Subcutaneous adipose tissue (tissue), 4 donors: ENCODE measurements around the gene TIMP2. TPM values are rescaled to one million over a fixed set of nuclear protein-coding genes. Genes with fewer than 3 reads are reported as not detected.

Source experiments
- total RNA-seq, 4 donors: library from RNA; depleted of rRNA; stranded (reverse); fragments of >200 nt; gene quantifications; one replicate each; pipeline ENCODE4 v1.1.0, GENCODE V29; 2016
- TF ChIP-seq, protein P1 (sequence below): fragments of 450-650 bp; IDR thresholded peaks from one replicate; pipeline ENCODE4 v1.5.1; 2016; ENCODE audit warnings: low read depth, mild to moderate bottlenecking, control low read depth, antibody characterized with exemption, moderate library complexity

TIMP2 gene
- total RNA-seq, 4 donors from 2014 or later, result 123 to 267 (median 233) TPM

DNA sequence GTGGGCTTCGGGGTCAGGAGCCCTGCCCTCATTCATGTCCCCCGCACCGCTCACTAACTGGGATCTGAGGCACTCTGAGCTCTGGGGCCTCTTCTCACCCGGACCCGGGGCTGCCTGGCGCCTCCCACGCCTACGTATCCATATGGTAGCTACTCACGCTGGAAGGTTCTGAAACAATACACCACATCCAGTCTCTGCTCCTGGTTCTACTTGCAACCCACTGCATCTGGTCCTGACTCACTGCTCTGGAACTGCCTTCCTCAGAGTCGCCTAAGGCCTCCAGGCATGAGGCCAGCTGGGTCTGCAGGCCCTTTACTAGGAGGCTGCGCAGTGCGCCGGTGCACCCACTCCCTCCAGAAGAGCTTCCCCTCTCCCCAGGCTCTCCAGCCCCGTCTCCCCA is 102.6 kb downstream of the TIMP2 start:
- TF ChIP-seq, protein P1, sequence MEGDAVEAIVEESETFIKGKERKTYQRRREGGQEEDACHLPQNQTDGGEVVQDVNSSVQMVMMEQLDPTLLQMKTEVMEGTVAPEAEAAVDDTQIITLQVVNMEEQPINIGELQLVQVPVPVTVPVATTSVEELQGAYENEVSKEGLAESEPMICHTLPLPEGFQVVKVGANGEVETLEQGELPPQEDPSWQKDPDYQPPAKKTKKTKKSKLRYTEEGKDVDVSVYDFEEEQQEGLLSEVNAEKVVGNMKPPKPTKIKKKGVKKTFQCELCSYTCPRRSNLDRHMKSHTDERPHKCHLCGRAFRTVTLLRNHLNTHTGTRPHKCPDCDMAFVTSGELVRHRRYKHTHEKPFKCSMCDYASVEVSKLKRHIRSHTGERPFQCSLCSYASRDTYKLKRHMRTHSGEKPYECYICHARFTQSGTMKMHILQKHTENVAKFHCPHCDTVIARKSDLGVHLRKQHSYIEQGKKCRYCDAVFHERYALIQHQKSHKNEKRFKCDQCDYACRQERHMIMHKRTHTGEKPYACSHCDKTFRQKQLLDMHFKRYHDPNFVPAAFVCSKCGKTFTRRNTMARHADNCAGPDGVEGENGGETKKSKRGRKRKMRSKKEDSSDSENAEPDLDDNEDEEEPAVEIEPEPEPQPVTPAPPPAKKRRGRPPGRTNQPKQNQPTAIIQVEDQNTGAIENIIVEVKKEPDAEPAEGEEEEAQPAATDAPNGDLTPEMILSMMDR, result no peak

DNA sequence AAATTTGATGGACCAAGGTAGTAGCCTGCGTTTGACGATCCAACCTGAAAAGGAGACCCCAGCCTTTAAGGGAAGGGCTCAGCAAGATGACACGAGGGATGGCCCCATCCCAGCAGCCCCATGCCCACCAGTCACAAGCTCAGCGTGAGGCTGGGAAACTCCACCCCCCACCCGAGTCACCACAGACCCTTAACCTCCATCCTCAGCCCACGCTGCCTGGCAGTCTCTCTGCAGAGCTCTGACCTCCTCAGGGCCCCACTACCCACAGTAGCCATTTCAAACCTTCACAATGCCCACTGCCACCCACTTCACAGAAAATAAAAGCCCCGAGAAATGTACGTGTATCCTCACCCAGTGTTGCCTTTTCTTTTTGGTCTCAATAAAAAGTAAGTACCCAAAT is 103.2 kb downstream of the TIMP2 start:
- TF ChIP-seq, protein P1, result no peak

DNA sequence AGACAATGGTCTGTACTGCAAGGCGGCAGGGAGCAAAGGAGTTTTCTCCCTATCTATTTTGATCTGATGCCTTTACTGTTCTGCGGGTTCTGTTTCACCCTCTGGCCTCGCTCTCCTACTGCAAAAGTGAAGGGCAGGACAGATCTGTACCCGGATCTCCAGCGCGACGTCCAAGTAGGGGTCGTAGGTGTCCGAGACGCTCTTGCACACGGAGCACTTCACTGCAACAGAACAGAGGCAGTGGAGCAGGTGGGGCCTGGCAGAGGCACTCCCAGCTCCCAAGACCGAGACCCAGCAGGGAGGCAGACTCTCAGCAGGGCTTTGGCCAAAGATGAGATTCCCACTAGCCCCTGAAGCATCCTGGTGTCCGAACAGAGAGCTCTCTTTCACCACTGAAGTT is 104.3 kb downstream of the TIMP2 start:
- TF ChIP-seq, protein P1, result no peak

DNA sequence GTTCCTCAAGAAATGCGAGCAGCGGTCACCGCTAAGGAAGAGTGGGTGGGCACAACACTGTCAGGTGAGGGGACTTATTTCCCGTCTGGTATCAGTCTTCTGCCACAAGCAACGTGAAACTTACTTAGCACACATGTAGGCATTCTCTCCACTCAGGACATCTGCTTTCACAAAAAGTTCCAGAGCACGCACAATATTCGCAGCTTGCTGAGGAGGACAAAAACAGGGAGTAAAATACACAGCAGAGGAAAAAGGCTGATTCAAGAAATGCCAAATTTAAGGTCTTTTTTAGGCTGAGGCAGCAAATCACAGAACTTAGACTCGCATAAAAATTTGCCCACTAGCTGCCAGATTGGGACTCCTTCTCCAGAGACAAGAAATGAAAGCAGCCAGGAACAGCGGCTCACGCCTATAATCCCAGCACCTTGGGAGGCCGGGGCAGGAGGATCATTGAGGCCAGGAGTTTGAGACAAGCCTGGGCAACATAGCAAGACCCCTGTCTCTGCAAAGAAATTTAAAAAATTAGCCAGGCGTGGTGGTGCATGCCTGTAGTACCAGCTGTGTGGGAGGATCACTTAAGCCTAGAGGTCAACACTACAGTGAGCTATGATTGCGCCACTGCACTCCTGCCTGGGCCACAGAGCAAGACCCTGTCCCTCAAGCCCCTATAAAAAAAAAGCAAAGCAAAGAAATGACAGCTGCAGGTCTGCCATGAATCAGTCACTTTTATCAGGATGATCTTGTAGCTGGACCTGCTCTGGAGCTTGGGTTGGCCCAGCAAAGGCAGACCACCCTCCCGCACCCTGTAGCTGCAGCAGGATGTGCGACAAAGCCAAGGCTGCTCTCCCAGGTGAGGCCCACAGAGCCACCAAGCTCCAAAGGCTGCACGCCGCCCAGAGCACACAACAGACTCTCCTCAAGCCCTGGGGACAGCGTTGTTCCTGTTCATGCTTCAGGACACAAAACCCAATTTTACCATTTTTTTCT is 105.1 kb downstream of the TIMP2 start:
- TF ChIP-seq, protein P1, result no peak

DNA sequence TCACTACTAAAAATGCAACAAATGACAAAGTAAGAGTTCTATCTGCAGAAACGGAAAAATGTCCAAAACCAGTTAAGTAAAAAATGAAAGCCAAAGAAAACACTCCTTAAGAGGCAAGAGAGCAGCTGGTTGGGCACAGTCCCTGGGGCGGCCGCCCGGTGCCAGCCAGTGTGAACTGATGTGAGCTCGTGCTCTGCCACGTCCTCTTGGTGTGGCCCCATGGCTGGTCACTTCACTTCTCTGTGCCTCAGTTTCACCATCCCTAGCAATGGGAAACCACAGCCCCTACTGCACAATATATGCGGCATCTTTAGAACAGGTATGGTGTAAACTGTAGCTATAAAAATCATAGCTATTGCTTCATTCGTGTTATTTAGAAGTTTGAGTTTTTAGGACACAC is 105.8 kb downstream of the TIMP2 start:
- TF ChIP-seq, protein P1, result no peak

DNA sequence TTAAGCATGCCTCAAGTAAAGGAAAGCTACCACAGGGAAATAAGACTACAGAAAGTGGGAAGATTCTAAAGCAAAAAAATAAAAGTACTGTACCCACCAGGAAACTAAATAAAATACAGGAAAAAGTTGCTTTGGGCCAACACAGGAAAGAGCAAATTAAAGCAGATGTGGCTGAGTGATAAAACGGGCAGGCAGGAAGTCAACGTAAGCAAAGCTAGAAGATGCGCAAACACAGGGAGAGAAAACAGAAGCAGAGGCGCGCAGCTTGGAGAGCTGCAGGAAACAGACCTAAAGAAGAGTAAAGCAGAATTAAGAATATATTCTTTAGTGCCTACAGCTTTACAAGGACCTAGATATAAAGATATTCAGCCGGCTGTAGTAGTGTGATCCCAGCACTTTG is 106.3 kb downstream of the TIMP2 start:
- TF ChIP-seq, protein P1, result no peak

DNA sequence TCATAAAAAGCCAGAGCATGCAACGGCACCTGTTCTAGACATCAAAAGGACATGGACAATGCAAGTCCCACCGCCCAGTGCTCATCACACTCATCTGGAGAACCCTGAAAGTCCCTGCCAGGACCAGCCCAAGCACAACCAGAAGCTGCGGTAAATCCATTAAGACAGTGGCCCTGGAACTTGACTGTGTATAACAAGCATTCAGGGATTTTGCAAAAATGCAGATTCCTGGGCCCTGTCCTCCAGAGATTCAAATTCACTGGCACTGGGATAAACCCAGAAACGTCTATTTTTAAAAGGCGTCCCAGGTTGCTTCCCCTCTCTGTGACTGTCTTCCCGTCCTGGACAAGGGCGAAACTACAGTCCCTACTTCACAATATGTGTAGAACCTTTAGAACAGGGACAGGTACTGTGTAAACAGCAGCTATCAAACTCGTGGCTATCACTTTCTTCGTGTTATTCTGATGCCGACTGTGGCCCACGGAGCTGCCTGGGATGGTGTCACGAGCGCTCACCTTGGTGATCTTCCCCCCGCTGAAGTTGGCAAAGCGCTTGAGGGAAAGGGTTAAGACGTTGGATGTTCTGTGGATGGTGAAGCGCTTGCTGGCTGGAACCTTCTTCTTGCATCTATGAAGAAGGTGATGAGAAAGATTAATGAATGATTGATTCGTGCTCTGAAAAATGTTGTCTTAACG is 106.9 kb downstream of the TIMP2 start:
- TF ChIP-seq, protein P1, result no peak
